ENCODE measurements around the gene ZNF90. TPM values are rescaled to one million over a fixed set of nuclear protein-coding genes. Genes with fewer than 3 reads are reported as not detected.

The ZNF90 gene
- total RNA-seq, 2 donors from 2014 or later: 113 to 174 TPM

GRCh38 chr19:20167651-20168122, 89.9 kb downstream of the ZNF90 start:
- Histone ChIP-seq H3K9ac (ENCODE audit: extremely low read depth, low read length, poor library complexity, severe bottlenecking) (peak overlapping the region; percentile 84), H3K36me3 (ENCODE audit: control insufficient read depth, insufficient read depth, low read length) (peaks cover 39% of the 10 kb centered on the region), H3K4me3 (ENCODE audit: low read length) (peak overlapping the region; percentile 93), H3K27me3 (ENCODE audit: control insufficient read depth, insufficient read depth, low read length, poor library complexity, severe bottlenecking) (no peaks in the 10 kb centered on the region), H3K4me1 (ENCODE audit: control insufficient read depth, insufficient read depth, low read length) (no peaks in the 10 kb centered on the region), H3K9me3 (ENCODE audit: control insufficient read depth, low read length) (peaks cover 50% of the 10 kb centered on the region), H3K27ac (ENCODE audit: low read depth, low read length) (peak overlapping the region; percentile 97)
- TF ChIP-seq, protein P1, sequence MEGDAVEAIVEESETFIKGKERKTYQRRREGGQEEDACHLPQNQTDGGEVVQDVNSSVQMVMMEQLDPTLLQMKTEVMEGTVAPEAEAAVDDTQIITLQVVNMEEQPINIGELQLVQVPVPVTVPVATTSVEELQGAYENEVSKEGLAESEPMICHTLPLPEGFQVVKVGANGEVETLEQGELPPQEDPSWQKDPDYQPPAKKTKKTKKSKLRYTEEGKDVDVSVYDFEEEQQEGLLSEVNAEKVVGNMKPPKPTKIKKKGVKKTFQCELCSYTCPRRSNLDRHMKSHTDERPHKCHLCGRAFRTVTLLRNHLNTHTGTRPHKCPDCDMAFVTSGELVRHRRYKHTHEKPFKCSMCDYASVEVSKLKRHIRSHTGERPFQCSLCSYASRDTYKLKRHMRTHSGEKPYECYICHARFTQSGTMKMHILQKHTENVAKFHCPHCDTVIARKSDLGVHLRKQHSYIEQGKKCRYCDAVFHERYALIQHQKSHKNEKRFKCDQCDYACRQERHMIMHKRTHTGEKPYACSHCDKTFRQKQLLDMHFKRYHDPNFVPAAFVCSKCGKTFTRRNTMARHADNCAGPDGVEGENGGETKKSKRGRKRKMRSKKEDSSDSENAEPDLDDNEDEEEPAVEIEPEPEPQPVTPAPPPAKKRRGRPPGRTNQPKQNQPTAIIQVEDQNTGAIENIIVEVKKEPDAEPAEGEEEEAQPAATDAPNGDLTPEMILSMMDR (conservative IDR thresholded peaks at IDR 0.05): no peak
- DNase-seq: peak; percentile 61
- H3K27ac Mint-ChIP-seq: peak overlapping the region; percentile 99
- H3K4me1 Mint-ChIP-seq: peaks cover 27% of the 10 kb centered on the region
- 10 to 23% methylated on average over 17 to 22 of the region's 22 CpGs for whole genome bisulfite sequencing, 2 experiments (ENCODE audit: insufficient coverage in 1 of 2, insufficient read length in 1 of 2)
- H3K4me3 Mint-ChIP-seq: peak overlapping the region; percentile 99
- no peaks in the 10 kb centered on the region for H3K27me3 Mint-ChIP-seq (ENCODE audit: insufficient read depth)
- H3K36me3 Mint-ChIP-seq (ENCODE audit: low read depth): peaks cover 45% of the 10 kb centered on the region
- peaks cover 23% of the 10 kb centered on the region for H3K9me3 Mint-ChIP-seq

Other genes starting within 250 kb of the ZNF90 start
- gene ZNF253, start 212.1 kb upstream of the ZNF90 start, total RNA-seq: 10 to 100 TPM; 44.4 to 51.9 TPM
- gene ZNF93, start 177.1 kb upstream of the ZNF90 start, total RNA-seq: 10 to 100 TPM; 47.7 to 53.3 TPM
- gene ZNF682, start 38.5 kb upstream of the ZNF90 start, total RNA-seq: 10 to 100 TPM; 28.5 to 29.3 TPM
- gene ZNF486, start 89.2 kb downstream of the ZNF90 start, total RNA-seq: 10 to 100 TPM; 20.4 to 27.6 TPM